T-cell (primary cell): ENCODE results near the gene ARRB2. TPM values are rescaled to one million over a fixed set of nuclear protein-coding genes. Genes with fewer than 3 reads are reported as not detected.
"Not testable (repeated sequence)": the region's sequence is repeated elsewhere in the genome, so short reads cannot be mapped to it uniquely, and the experiment has no call there.

Source experiments
- ATAC-seq, 4 experiments: fragments of 200-7000 bp in 3 of 4; fragments of 150-1000 bp in 1 of 4; cut with Tn5 transposase; replicated peaks in 1 of 4; 1 replicate in 3 of 4; 2 replicates in 1 of 4; pipeline ENCODE4 v1.10.0; 2021; ENCODE audit warnings: moderate library complexity in 3 of 4, mild to moderate bottlenecking in 2 of 4, moderate number of reproducible peaks in 1 of 4
- CTCF ChIA-PET, 2 donors: fragments of 300-600 bp; sonication (Branson Sonifier 250); formaldehyde crosslinking; loops; one replicate each; lab custom pipeline; 2022; ENCODE audit warnings: antibody characterized with exemption in 2 of 2; lab: Charles Lee
- POLR2A ChIA-PET, 2 donors: fragments of 300-600 bp; sonication (Branson Sonifier 250); formaldehyde crosslinking; loops; one replicate each; lab custom pipeline; 2022; ENCODE audit warnings: antibody characterized with exemption in 2 of 2; lab: Charles Lee
- DNase-seq, 35 experiments: peaks; one replicate each; pipeline versions ENCODE4 v3.0.0 to v3.0.0-alpha.2; 2013 to 2023
- H3K27ac ChIP-seq: one replicate; pipeline ENCODE4 v1.5.1; 2013; ENCODE audit warnings: low read length
- H3K27me3 ChIP-seq, 2 experiments: replicated peaks in 1 of 2; 1 replicate in 1 of 2; 2 replicates in 1 of 2; pipeline versions ENCODE4 v1.6.1 to v1.7.0; 2013; ENCODE audit warnings: low read length in 1 of 2, mixed read lengths in 1 of 2; ENCODE audit not compliant: control insufficient read depth in 2 of 2, insufficient read depth in 2 of 2; ENCODE audit errors: extremely low read depth in 1 of 2
- H3K36me3 ChIP-seq, 2 donors: 1 replicate in 1 of 2; 2 replicates in 1 of 2; pipeline versions ENCODE4 v1.6.1 to v1.7.0; 2013; ENCODE audit warnings: low read length in 1 of 2; ENCODE audit not compliant: control insufficient read depth in 2 of 2, insufficient read depth in 1 of 2; ENCODE audit errors: extremely low read depth in 1 of 2
- H3K4me1 ChIP-seq, 2 experiments: 1 replicate in 1 of 2; 2 replicates in 1 of 2; pipeline versions ENCODE4 v1.6.1 to v1.7.0; 2013; ENCODE audit warnings: low read length in 2 of 2, mixed read lengths in 1 of 2; ENCODE audit not compliant: insufficient read depth in 2 of 2, control insufficient read depth in 1 of 2; ENCODE audit errors: extremely low read depth in 1 of 2
- H3K4me3 ChIP-seq, 2 donors: 1 replicate in 1 of 2; 2 replicates in 1 of 2; pipeline versions ENCODE4 v1.5.1 to v1.7.0; 2013; ENCODE audit warnings: mild to moderate bottlenecking in 2 of 2, low read length in 1 of 2, moderate library complexity in 1 of 2; ENCODE audit not compliant: control insufficient read depth in 1 of 2; ENCODE audit errors: extremely low read depth in 1 of 2
- H3K9me3 ChIP-seq: 2 replicates; pipeline ENCODE4 v1.7.0; 2013
- H3K27ac Mint-ChIP-seq, 2 donors: one replicate each; pipeline ENCODE4 v1.8.0; 2020 to 2021; ENCODE audit warnings: mild to moderate bottlenecking in 2 of 2, mixed read lengths in 2 of 2
- H3K27me3 Mint-ChIP-seq, 2 donors: one replicate each; pipeline ENCODE4 v1.8.0; 2021 to 2022; ENCODE audit warnings: mixed read lengths in 2 of 2
- H3K36me3 Mint-ChIP-seq: one replicate; pipeline ENCODE4 v1.8.0; 2021; ENCODE audit warnings: mixed read lengths
- H3K4me1 Mint-ChIP-seq, 3 donors: one replicate each; pipeline ENCODE4 v1.8.0; 2020 to 2022; ENCODE audit warnings: mixed read lengths in 3 of 3, mild to moderate bottlenecking in 1 of 3
- H3K4me3 Mint-ChIP-seq, 3 donors: one replicate each; pipeline ENCODE4 v1.8.0; 2020 to 2022; ENCODE audit warnings: mild to moderate bottlenecking in 3 of 3, mixed read lengths in 3 of 3, moderate library complexity in 3 of 3
- H3K9me3 Mint-ChIP-seq, 3 donors: one replicate each; pipeline ENCODE4 v1.8.0; 2020 to 2022; ENCODE audit warnings: mixed read lengths in 3 of 3
- WGBS: methylation state at CpG from one replicate; pipeline ENCODE4 v1.1.5; 2013; ENCODE audit warnings: missing lambda C conversion rate; ENCODE audit not compliant: insufficient coverage; 5-methylcytosine and 5-hydroxymethylcytosine counted together
- total RNA-seq, 35 experiments: library from RNA in 6 of 35; stranded (reverse) in 6 of 35; fragments of 120-200 nt in 1 of 35; gene quantifications; one replicate each; pipeline versions ENCODE4 v1.2.1 to v1.2.4 and lab custom pipeline; 2013 to 2026

The ARRB2 gene
- total RNA-seq, 5 donors from 2014 or later (not counting 1 experiment from before 2014, with no cell fraction given) = 247 to 374 (median 325) TPM

DNA sequence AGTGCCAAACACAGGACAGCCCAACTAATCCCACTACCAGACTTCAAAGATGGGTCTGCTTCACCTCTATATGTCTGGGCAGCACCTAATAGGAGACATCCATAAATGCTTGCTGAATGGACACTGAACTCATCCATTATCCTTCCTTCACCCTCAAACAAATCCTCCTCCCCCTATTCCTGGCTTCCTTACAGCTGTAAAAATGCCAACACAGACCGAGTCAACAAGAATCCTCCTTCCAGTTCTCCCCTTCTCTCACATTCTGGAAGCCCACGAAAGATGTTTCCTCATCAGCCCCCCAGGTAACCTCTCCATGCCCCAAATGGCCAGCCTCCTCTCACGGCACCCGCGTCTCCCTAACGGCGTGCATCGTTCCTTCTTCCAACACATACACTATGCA is 18.7 kb upstream of the ARRB2 start:
- Mint-ChIP-seq H3K9me3 (no peaks in the 10 kb centered on the region), H3K36me3 (peaks cover 44% of the 10 kb centered on the region), H3K27me3 (no peaks in the 10 kb centered on the region), H3K27ac (peak overlapping the region in 1 of 2 donors; percentile 59), H3K4me3 (no peak overlapping the region), H3K4me1 (peaks cover 47 to 52% (median 52%) of the 10 kb centered on the region in 3 donors)
- H3K27me3 ChIP-seq = no peaks in the 10 kb centered on the region
- ChIA-PET POLR2A (interaction anchor here in 1 of 2 donors (0.7 kb wide), 1 partner anchor 14 kb away, joined by 3 read pairs; no protein-coding TSS in a partner anchor), CTCF (no interaction called here)
- H3K4me1 ChIP-seq = peaks cover 0 to 14% of the 10 kb centered on the region in 2 experiments
- no peak overlapping the region for H3K27ac ChIP-seq
- no peaks in the 10 kb centered on the region for H3K9me3 ChIP-seq
- peaks cover 0 to 39% of the 10 kb centered on the region in 2 donors for H3K36me3 ChIP-seq
- no peak for ATAC-seq
- H3K4me3 ChIP-seq = no peak overlapping the region
- 100% methylated on average over 1 of the region's 8 CpGs for WGBS
- no peak for DNase-seq

GRCh38 chr17:4693416-4693815 is 17.0 kb upstream of the ARRB2 start:
- no peak overlapping the region for H3K4me3 Mint-ChIP-seq
- 67% methylated on average over 3 of the region's 9 CpGs for WGBS
- no peaks in the 10 kb centered on the region for H3K27me3 Mint-ChIP-seq
- no peak overlapping the region for H3K27ac ChIP-seq
- no peaks in the 10 kb centered on the region for H3K27me3 ChIP-seq
- DNase-seq = no peak
- H3K9me3 Mint-ChIP-seq = no peaks in the 10 kb centered on the region
- peaks cover 0 to 31% of the 10 kb centered on the region in 2 donors for H3K36me3 ChIP-seq
- peaks cover 37% of the 10 kb centered on the region for H3K36me3 Mint-ChIP-seq
- no peaks in the 10 kb centered on the region for H3K9me3 ChIP-seq
- ChIA-PET CTCF (no interaction called here), POLR2A (interaction anchor here in 1 of 2 donors (0.6 kb wide), 1 partner anchor 130 kb away, joined by 4 read pairs; no protein-coding TSS in a partner anchor)
- ATAC-seq = no peak
- no peak overlapping the region for H3K4me3 ChIP-seq
- H3K27ac Mint-ChIP-seq = no peak overlapping the region
- peaks cover 0 to 20% of the 10 kb centered on the region in 2 experiments for H3K4me1 ChIP-seq
- peaks cover 52 to 55% (median 54%) of the 10 kb centered on the region in 3 donors for H3K4me1 Mint-ChIP-seq

DNA sequence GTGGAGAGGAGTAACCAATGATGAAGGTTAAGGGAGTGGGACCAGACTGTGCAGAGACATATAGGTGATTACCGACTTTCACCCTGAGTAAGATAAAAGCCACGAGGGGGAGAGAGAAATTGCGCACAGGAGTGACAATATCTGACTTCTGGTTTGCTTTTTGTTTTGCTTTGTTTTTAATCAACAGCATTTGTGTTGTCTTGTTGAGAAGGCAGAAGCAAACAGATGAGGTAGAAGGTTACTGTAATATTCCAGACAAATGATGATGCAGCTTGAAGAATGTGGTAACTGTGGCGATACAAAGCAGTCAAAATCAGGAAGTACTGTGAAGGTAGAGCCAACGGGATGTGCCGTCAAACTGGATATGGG is 14.0 kb upstream of the ARRB2 start:
- H3K27me3 ChIP-seq = no peaks in the 10 kb centered on the region
- H3K4me1 ChIP-seq = peaks cover 0 to 20% of the 10 kb centered on the region in 2 experiments
- no peaks in the 10 kb centered on the region for H3K9me3 Mint-ChIP-seq
- peaks cover 0 to 15% of the 10 kb centered on the region in 2 donors for H3K36me3 ChIP-seq
- WGBS = 20% methylated on average over 6 of the region's 6 CpGs
- ChIA-PET CTCF (no interaction called here), POLR2A (no interaction called here)
- peaks cover 41 to 44% (median 43%) of the 10 kb centered on the region in 3 donors for H3K4me1 Mint-ChIP-seq
- H3K4me3 Mint-ChIP-seq = peak overlapping the region; percentile 33 to 67 (median 62)
- H3K27me3 Mint-ChIP-seq = no peaks in the 10 kb centered on the region
- peak overlapping the region; percentile 93 to 94 for H3K27ac Mint-ChIP-seq
- peak overlapping the region in 1 of 2 donors; percentile 28 for H3K4me3 ChIP-seq
- DNase-seq (peak in 3 of 35 experiments; percentile 27 to 70 (median 31)), ATAC-seq (peak; percentile 57 to 88 (median 70))
- peaks cover 12% of the 10 kb centered on the region for H3K36me3 Mint-ChIP-seq
- H3K9me3 ChIP-seq = no peaks in the 10 kb centered on the region
- peak overlapping the region; percentile 90 for H3K27ac ChIP-seq

GRCh38 chr17:4699401-4700056 is 10.9 kb upstream of the ARRB2 start:
- H3K27me3 ChIP-seq, H3K36me3 ChIP-seq, DNase-seq, H3K9me3 ChIP-seq, H3K27ac ChIP-seq, H3K27me3 Mint-ChIP-seq, CTCF ChIA-PET, H3K4me3 ChIP-seq, POLR2A ChIA-PET, ATAC-seq, H3K36me3 Mint-ChIP-seq, H3K4me3 Mint-ChIP-seq, H3K9me3 Mint-ChIP-seq, H3K27ac Mint-ChIP-seq: not testable (repeated sequence)
- peaks cover 10 to 43% of the 10 kb centered on the region in 2 experiments for H3K4me1 ChIP-seq
- WGBS = 96% methylated on average over 5 of the region's 13 CpGs
- H3K4me1 Mint-ChIP-seq = peaks cover 48 to 56% (median 52%) of the 10 kb centered on the region in 3 donors

DNA sequence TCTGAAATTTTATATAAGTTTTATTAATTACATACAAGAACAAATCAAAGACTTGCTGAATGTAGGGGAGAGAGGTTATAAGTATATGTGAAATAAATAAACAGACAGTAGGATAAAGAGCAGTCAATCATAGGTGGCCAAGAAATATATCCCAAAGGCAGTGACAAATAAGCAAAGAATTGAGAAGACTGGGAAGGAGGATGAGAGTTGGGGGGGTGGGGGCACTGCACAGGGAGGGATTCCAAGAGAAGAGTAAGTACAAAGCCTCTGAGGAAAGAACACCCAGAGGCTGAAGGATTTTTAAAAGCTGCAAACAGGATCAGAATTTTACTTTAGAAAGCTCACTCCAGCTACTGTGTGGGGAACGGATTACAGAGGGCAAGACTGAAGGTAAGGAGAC is 9.3 kb upstream of the ARRB2 start:
- H3K36me3 Mint-ChIP-seq = peaks cover 6% of the 10 kb centered on the region
- POLR2A ChIA-PET = interaction anchor here (0.7 to 1.0 kb wide), 3 partner anchors 9 to 438 kb away, joined by 3 to 4 read pairs (median 3); no protein-coding TSS in a partner anchor
- ATAC-seq (no peak), DNase-seq (no peak)
- H3K9me3 Mint-ChIP-seq = no peaks in the 10 kb centered on the region
- no peaks in the 10 kb centered on the region for H3K27me3 Mint-ChIP-seq
- no CpG with 5 or more reads among the region's 1 CpG for WGBS
- Histone ChIP-seq H3K9me3 (no peaks in the 10 kb centered on the region), H3K4me3 (no peak overlapping the region), H3K4me1 (peaks cover 10 to 38% of the 10 kb centered on the region in 2 experiments), H3K36me3 (peaks cover 0 to 3% of the 10 kb centered on the region in 2 donors), H3K27ac (no peak overlapping the region), H3K27me3 (no peaks in the 10 kb centered on the region)
- H3K4me1 Mint-ChIP-seq = peaks cover 54 to 64% (median 56%) of the 10 kb centered on the region in 3 donors
- CTCF ChIA-PET = interaction anchor here (0.6 to 1.0 kb wide), 4 partner anchors 12 to 534 kb away, joined by 3 read pairs; partner anchors contain the start of gene MYBBP1A (in 1 of the 2)
- no peak overlapping the region for H3K4me3 Mint-ChIP-seq
- peak overlapping the region; percentile 77 to 81 for H3K27ac Mint-ChIP-seq

- no peaks in the 10 kb centered on the region for H3K27me3 ChIP-seq
- ATAC-seq (no peak), DNase-seq (no peak)
- H3K36me3 ChIP-seq = no peaks in the 10 kb centered on the region
- no peaks in the 10 kb centered on the region for H3K9me3 Mint-ChIP-seq
- H3K27ac ChIP-seq = peak overlapping the region; percentile 85
- H3K27me3 Mint-ChIP-seq = no peaks in the 10 kb centered on the region
- POLR2A ChIA-PET = interaction anchor here in 1 of 2 donors (0.5 kb wide), 1 partner anchor 782 kb away, joined by 3 read pairs; no protein-coding TSS in a partner anchor
- H3K4me1 ChIP-seq = peaks cover 10 to 30% of the 10 kb centered on the region in 2 experiments
- H3K4me1 Mint-ChIP-seq = peaks cover 37 to 52% (median 41%) of the 10 kb centered on the region in 3 donors
- no peaks in the 10 kb centered on the region for H3K36me3 Mint-ChIP-seq
- peak overlapping the region; percentile 86 to 87 (median 86) for H3K4me3 Mint-ChIP-seq
- CTCF ChIA-PET = interaction anchor here in 1 of 2 donors (0.5 kb wide), 1 partner anchor 185 kb away, joined by 5 read pairs; no protein-coding TSS in a partner anchor
- H3K9me3 ChIP-seq = no peaks in the 10 kb centered on the region
- peak overlapping the region; percentile 90 for H3K27ac Mint-ChIP-seq
- 3% methylated on average over 4 of the region's 15 CpGs for WGBS
- H3K4me3 ChIP-seq = peak overlapping the region; percentile 86 to 94
Measured at GRCh38 chr17:4703330-4703691, 7.1 kb upstream of the ARRB2 start.
